ENCODE data around the gene PODXL.
"Not testable (repeated sequence)": the region's sequence is repeated elsewhere in the genome, so short reads cannot be mapped to it uniquely, and the experiment has no call there.

PODXL gene

DNA sequence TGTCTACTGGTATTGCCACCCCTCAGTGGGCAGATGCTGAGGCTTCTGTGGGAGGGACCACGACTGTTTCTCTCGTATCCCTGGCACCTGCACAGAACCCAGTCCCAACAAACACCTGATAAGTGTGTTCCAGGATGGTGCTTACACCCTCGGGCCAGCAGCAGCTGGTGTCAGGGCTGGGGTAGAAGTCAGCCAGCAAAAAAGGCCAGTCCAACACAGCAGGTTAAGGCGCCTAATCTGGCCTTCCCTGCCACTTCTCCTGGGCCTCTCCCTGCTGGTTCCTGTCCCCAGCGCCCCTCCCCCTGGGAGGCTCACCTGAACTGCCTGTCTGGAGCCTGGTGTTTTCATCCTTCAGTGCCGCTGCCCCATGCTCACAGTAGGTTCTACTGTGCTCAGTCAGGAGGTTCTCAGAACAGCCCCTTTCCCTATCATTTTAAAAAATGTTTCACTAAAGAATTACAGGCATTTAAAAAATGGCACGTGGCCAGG lies 20.0 kb downstream of the PODXL start:
- DNase-seq = no peak

DNA sequence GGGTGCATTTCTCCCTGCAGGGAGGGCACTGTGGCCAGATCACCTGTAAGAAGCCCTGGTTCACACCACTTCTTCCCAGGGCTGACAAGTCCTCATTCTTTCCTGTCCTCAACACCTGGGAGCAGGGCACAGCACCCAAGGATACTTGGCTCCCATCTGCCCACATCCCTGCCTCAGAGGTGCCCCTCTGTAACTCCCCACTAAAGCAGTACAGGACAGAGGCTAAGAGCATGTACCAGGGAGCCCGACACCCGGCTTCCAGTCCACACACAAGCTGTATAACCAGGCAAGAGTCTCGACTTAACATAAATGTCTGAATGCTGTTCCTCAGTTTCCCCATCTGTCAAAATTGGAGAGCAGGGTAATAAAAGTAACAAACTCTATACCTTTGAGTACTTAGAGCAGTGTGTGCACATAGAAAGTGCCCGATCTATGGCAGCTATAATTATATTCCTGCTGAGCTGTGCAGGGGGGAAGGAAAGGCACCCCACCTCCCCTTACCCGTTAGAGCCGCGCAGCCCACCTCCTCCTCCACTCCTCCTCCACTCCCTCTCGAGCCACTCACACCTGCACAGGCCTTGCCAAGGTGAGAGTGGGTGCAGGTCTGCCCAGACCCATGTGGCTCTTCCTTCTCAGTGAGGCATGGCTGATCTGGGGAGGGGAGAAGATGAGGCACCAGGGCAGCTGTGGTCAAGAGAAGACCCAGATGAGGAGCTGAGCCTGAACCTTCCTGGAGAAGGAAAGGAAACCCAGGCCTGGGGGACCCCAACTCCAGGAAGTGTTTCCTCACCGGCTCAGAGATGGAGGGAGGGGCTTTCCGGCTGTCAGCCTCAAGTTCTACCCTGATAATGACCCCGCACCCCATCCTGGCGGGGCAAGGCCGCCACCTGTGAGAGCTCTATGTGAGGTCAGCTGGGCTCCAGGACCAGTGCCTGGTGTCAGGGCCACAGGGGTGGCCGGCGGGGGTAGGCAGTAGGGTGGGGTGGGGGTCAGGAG lies 22.6 kb downstream of the PODXL start:
- DNase-seq = no peak

GRCh38 chr7:131533151-131533559 lies 23.3 kb downstream of the PODXL start:
- DNase-seq = no peak

DNA sequence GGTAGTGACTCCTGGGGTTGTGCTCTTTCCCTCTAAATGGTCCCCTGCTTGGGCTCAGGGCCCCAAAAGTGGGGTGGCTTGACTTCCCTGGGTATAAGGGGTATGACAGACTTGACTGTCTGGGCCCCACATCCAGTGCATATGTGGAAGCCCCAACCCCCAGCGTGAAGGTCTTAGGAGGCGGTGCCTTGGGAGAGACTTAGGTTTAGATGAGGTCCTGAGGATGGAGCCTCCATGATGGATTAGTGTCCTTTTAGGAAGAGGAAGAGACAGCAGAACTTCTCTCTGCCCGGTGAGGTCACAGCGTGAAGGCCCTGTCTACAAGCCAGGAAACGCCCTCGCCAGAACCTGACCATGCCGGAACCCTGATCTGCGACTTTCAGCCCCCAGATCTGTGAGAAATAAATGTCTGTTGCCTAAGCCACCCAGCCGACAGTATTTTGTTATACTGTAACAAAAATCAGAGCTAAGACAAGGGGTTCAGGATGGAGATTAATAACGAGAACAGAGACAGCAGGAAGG lies 23.8 kb downstream of the PODXL start:
- DNase-seq = no peak

DNA sequence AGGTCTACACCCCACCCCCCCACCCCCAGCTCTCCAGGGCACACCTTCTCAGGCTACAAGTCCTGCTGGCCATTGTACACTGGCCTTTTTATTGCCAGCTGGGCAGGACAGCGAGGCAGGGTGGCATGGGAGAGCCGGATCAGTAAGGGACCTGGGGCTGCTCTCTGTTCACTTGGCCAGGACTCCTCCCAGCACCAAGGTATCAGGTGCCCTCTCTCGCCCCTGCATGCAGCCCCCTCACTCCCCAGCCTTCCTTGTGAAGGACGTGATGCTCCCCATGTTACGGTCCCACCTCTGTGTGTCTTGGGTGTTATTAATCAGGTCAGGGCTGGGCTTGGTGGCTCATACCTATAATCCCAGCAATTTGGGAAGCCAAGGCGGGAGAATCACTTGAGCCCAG lies 26.3 kb downstream of the PODXL start:
- no peak for DNase-seq

GRCh38 chr7:131529617-131530016 lies 26.8 kb downstream of the PODXL start:
- no peak for DNase-seq

GRCh38 chr7:131529179-131529578 lies 27.2 kb downstream of the PODXL start:
- no peak for DNase-seq

- DNase-seq = no peak
Observed at GRCh38 chr7:131527456-131527855, 29.0 kb downstream of the PODXL start.

DNA sequence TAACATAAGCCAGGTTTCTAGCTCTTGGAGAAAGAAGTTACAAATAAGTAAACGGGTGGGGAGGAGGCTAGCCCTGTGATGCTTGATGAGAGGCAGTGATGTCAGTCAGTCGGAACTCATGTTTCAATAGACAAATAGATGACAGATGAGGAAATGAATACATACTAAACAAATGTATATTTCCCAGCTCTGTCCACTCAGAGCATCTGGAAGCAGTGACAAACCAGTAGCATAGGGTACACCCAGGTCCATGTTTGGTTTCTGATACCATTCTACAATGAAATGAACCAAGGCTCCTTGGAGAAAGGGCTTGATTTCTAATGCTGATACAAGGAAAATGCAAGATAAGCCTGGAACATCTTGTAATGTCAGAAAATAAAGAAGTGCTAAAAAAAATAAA lies 30.6 kb downstream of the PODXL start:
- DNase-seq = no peak

DNA sequence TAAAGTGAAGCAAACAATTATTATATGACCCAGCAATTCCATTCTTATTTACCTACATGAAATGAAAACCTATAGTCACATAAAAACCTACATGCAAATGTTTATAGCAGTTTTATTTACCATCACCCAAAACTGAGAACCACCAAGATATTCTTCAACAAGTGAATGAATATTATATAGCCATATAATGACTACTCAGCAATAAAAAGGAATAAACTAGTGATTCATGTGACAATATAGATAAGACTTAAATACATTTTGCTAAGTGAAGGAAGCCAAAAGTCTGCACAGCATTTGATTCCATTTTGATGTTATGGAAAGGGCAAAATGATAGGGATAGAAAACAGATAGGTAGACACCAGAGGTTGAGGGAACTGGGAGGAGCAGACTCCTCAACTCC lies 31.7 kb downstream of the PODXL start:
- DNase-seq = no peak

DNA sequence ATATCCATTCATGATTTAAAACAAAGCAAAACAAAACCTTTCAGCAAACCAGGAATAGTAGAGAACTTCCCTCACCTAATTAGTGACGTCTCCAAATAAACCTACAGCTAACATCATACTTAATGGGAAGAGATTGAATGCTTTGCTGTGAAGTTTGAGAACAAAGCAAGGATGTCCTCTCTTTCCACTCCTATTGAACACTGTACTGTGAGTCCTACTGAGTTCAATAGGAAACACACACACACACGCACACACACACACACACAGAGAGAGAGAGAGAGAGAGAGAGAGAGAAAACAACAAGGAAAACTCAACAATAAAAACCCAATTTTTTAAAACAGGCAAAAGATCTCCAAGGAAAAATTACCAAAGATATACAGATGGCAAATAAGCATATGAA lies 32.3 kb downstream of the PODXL start:
- no peak for DNase-seq

GRCh38 chr7:131522325-131522930 lies 34.0 kb downstream of the PODXL start:
- no peak for DNase-seq

DNA sequence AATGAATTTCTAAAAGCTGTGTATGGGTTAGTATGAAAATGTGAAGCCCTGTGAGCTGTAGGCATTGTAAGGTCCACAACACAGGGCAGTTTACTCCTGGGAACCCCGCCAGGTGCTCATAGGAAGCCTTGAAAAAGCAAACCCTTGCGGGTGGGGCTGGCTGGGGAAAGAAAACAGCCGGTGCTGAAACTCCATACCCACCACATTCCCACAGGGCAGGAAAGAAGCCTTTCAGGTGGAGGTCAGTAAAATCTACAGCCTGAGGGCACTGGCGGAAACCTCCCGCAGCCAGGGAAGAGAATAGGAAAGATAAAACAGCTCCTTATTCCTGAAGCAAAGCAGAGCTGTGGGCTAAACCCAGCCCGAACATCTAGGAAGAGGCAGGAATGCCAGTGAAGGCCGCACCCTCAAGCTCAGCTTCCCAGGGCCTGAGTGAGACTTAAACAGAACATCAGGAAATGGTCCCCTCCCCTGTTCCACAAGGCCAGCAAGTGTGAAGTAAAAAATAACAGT lies 34.7 kb downstream of the PODXL start:
- DNase-seq = no peak

DNA sequence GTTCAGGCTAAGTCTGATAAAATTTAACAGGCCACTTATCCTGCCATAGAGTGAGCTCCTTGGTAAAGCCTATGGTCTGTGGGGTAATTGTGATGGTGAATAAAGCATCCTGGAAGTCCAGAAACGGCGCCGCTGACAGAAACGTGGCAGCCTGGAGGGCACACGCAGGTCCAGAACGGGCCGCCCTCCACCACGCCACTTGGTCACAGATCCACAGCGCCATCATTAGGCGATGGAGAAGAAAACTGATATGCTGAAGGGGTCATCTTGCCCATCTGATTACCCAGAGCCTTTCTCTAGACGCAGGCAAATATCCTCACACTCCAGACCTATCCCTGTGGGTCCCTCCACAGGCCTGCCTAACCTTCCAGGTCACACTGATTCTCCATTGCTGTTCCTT lies 37.8 kb downstream of the PODXL start:
- DNase-seq = no peak

GRCh38 chr7:131517218-131517923 lies 39.1 kb downstream of the PODXL start:
- DNase-seq = no peak

- DNase-seq = not testable (repeated sequence)
Observed at GRCh38 chr7:131515471-131515870, 41.0 kb downstream of the PODXL start.

DNA sequence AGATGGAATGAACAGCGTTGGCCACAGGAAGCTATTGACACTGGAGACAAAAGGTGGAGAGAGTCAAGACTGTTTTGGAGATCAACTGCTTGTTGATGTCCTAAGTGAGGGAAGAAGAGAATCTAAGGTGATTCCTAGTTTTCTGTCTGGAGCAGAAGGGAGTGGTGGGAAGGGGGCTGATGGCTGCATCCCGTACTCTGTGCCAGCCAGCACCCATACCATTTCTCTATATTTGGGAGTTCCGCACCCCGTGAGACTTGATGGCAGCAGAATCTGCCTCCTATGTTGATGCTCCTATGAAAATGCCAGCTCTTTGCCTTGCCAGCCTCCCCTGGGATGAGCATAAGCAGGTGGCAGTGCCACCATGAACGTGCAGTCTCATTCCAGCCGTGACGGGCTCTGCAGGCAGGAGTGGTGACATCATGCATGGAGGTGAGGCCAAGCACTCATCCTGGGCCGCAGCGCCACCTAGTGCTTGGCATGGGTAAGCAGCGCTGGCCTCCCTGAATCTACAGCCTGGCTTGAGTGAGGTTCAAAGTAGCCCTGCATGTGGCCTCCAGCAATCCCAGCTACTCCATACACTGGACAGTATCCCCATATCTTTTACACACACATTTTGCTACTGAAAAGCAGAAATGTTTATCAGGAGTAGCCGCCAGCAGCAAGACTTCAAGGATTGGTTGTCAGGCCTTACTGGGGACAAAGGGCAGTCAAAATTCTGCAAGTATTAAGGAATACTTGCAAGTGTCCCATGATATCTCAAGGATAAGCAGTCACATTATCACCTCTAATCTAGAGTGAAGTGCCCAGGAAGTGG lies 43.0 kb downstream of the PODXL start:
- DNase-seq = peak; percentile 79

GRCh38 chr7:131511774-131512535 lies 44.5 kb downstream of the PODXL start:
- DNase-seq = no peak

DNA sequence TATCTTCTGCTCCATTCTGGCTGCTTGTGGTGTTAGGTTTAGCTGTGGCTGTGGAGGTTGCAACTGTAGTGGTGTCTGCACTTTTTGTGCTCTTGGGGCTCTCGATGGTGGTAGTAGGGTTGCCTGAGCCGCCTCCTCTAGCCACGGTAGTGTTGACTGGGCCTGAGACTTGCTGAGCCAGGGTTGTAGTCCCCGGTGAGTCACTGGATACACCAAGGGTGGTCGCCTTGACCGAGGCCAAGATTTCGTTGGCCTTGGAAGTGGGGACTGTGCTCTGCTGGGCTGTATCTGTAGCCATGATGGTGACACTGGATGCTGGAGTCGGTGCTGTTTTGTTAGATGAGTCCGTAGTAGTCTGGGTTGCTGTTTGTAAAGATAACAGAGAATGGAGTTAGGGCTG lies 45.4 kb downstream of the PODXL start:
- no peak for DNase-seq

GRCh38 chr7:131509781-131510180 lies 46.6 kb downstream of the PODXL start:
- DNase-seq = no peak

DNA sequence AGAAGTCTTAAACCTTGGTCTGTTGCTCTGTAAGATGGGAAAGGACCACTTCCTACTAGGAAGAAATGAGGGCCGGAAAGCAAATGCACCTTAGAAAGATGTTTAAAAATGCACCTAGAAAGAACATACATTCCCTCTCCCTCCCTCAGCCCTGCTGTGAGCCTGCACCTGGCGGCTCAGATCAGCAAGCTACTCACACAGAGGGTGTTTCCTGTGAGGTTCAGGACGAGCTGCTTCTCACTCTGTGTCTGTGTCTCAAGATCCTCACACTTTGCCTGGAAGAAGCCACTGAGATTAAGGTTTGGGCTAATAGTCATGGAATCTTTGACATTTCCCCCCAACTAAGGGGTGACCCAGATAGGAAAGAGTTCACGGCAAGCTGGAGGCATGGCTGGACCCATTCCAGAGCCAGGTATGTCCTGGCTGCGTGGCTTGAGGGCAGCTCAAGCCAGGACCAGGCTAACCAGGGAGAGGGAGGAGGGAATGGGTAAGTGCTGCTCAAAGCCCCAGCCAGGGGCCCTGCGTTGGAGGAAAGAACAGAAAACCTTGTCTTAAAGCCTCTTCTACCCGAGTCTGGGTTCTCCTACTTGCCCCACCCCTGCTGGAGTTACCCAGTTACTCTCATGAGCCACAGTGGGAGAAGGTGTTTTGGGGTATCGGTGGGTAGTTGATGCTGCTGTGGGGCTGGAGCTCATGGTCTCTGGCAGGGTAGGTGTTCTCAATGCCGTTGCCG lies 47.5 kb downstream of the PODXL start:
- no peak for DNase-seq

Measured in activated T-cell treated with anti-CD3 and anti-CD28 coated beads, Interleukin-2, amount 50 U/mL, for 1 hour (primary cell).